Liver (tissue), 9 donors: ENCODE results near the gene ITCH. TPM values are rescaled to one million over a fixed set of nuclear protein-coding genes. Genes with fewer than 3 reads are reported as not detected.
A peak's percentile ranks its signal among the peaks of the same experiment; 100 is the strongest.

ENCODE experiments used
- DNase-seq: peaks from one replicate; pipeline ENCODE4 v3.0.0-alpha.2; 2017; ENCODE audit warnings: low spot score
- H3K27ac ChIP-seq, 2 donors: one replicate each; pipeline ENCODE4 v1.7.0; 2013; ENCODE audit warnings: inconsistent platforms in 2 of 2, low read length in 2 of 2, control low read depth in 1 of 2, low read depth in 1 of 2, mild to moderate bottlenecking in 1 of 2
- H3K27me3 ChIP-seq, 4 donors: one replicate each; pipeline versions ENCODE4 v1.6.1 to v1.7.0; 2013; ENCODE audit warnings: low read length in 3 of 4, inconsistent platforms in 1 of 4, mild to moderate bottlenecking in 1 of 4, moderate library complexity in 1 of 4; ENCODE audit not compliant: control insufficient read depth in 4 of 4, insufficient read depth in 4 of 4
- H3K36me3 ChIP-seq, 4 donors: one replicate each; pipeline versions ENCODE4 v1.6.1 to v1.7.0; 2013; ENCODE audit warnings: low read length in 3 of 4, mild to moderate bottlenecking in 3 of 4, low read depth in 1 of 4, moderate library complexity in 1 of 4; ENCODE audit not compliant: control insufficient read depth in 4 of 4, insufficient read depth in 3 of 4
- H3K4me1 ChIP-seq, 4 donors: one replicate each; pipeline versions ENCODE4 v1.6.1 to v1.7.0; 2013; ENCODE audit warnings: low read length in 3 of 4, mild to moderate bottlenecking in 3 of 4, moderate library complexity in 1 of 4; ENCODE audit not compliant: control insufficient read depth in 4 of 4, insufficient read depth in 4 of 4
- H3K4me3 ChIP-seq, 3 donors: one replicate each; pipeline versions ENCODE4 v1.6.1 to v1.7.0; 2013; ENCODE audit warnings: low read length in 3 of 3, control low read depth in 1 of 3, low read depth in 1 of 3, mild to moderate bottlenecking in 1 of 3
- H3K9ac ChIP-seq, 2 donors: one replicate each; pipeline ENCODE4 v1.7.0; 2013; ENCODE audit warnings: low read length in 2 of 2, mild to moderate bottlenecking in 2 of 2, moderate library complexity in 2 of 2, control low read depth in 1 of 2, low read depth in 1 of 2
- H3K9me3 ChIP-seq, 4 donors: one replicate each; pipeline versions ENCODE4 v1.6.1 to v1.7.0; 2013; ENCODE audit warnings: low read length in 3 of 4; ENCODE audit not compliant: control insufficient read depth in 4 of 4
- ATF3 ChIP-seq: IDR thresholded peaks from 2 replicates; pipeline ENCODE4 v1.6.1; 2016; ENCODE audit warnings: antibody characterized with exemption
- CTCF ChIP-seq: fragments of 150-350 bp; IDR thresholded peaks from 2 replicates; pipeline ENCODE4 v1.5.1; 2017; ENCODE audit warnings: improper control_type of control experiment, low read depth, low read length; ENCODE audit not compliant: missing input control
- EGR1 ChIP-seq, 2 donors: IDR thresholded peaks; 2 replicates each; pipeline ENCODE4 v1.6.1; 2016 to 2018; ENCODE audit warnings: antibody characterized with exemption in 2 of 2, low read depth in 2 of 2
- FOXA1 ChIP-seq: IDR thresholded peaks from 2 replicates; pipeline ENCODE4 v1.6.1; 2016; ENCODE audit warnings: antibody characterized with exemption
- FOXA2 ChIP-seq: IDR thresholded peaks from 2 replicates; pipeline ENCODE4 v1.6.1; 2016; ENCODE audit warnings: antibody characterized with exemption
- GABPA ChIP-seq, 2 donors: IDR thresholded peaks in 1 of 2; conservative IDR thresholded peaks in 1 of 2; 2 replicates each; pipeline ENCODE4 v1.6.1; 2016; ENCODE audit warnings: antibody characterized with exemption in 2 of 2, mild to moderate bottlenecking in 1 of 2, moderate library complexity in 1 of 2
- HNF4A ChIP-seq, 2 donors: conservative IDR thresholded peaks; 2 replicates each; pipeline ENCODE4 v1.6.1; 2016; ENCODE audit warnings: antibody characterized with exemption in 2 of 2, mild to moderate bottlenecking in 2 of 2
- HNF4G ChIP-seq: IDR thresholded peaks from 2 replicates; pipeline ENCODE4 v1.6.1; 2016; ENCODE audit warnings: antibody characterized with exemption
- JUND ChIP-seq, 2 donors: IDR thresholded peaks; 2 replicates each; pipeline ENCODE4 v1.6.1; 2016; ENCODE audit warnings: antibody characterized with exemption in 2 of 2
- MAX ChIP-seq: IDR thresholded peaks from 2 replicates; pipeline ENCODE4 v1.6.1; 2016; ENCODE audit warnings: antibody characterized with exemption
- NR2F2 ChIP-seq: IDR thresholded peaks from 2 replicates; pipeline ENCODE4 v1.6.1; 2016; ENCODE audit warnings: antibody characterized with exemption
- RAD21 ChIP-seq, 2 donors: IDR thresholded peaks; 2 replicates each; pipeline ENCODE4 v1.6.1; 2016; ENCODE audit warnings: antibody characterized with exemption in 2 of 2, mild to moderate bottlenecking in 2 of 2
- REST ChIP-seq: IDR thresholded peaks from 2 replicates; pipeline ENCODE4 v1.6.1; 2016; ENCODE audit warnings: antibody characterized with exemption, mild to moderate bottlenecking
- RXRA ChIP-seq, 2 donors: IDR thresholded peaks; 2 replicates each; pipeline ENCODE4 v1.6.1; 2017 to 2018; ENCODE audit warnings: antibody characterized with exemption in 2 of 2, mild to moderate bottlenecking in 1 of 2
- SP1 ChIP-seq: IDR thresholded peaks from 2 replicates; pipeline ENCODE4 v1.6.1; 2018; ENCODE audit warnings: antibody characterized with exemption, mild to moderate bottlenecking
- TAF1 ChIP-seq: conservative IDR thresholded peaks from 2 replicates; pipeline ENCODE4 v1.6.1; 2016; ENCODE audit warnings: antibody characterized with exemption, mild to moderate bottlenecking
- YY1 ChIP-seq: IDR thresholded peaks from 2 replicates; pipeline ENCODE4 v1.6.1; 2016; ENCODE audit warnings: antibody characterized with exemption, mild to moderate bottlenecking
- ZBTB33 ChIP-seq: IDR thresholded peaks from 2 replicates; pipeline ENCODE4 v1.6.1; 2016; ENCODE audit warnings: antibody characterized with exemption
- WGBS: extraction: QIAGEN DNeasy Blood & Tissue Kit; methylation state at CpG from one replicate; pipeline ENCODE4 v1.1.7; 2013; 5-methylcytosine and 5-hydroxymethylcytosine counted together
- polyA plus RNA-seq, 2 donors: library from polyadenylated mRNA; stranded (reverse) in 1 of 2; unstranded in 1 of 2; fragments of 200-250 nt in 1 of 2; fragments of >200 nt in 1 of 2; fragmentation: Nextera tagmentation in 1 of 2; extraction: Ambion mirVana in 1 of 2; gene quantifications; one replicate each; pipeline versions ENCODE4 v1.2.1 to v1.2.3, GENCODE V29; 2013 to 2015
- total RNA-seq, 2 donors: library from RNA; depleted of rRNA; stranded (reverse); fragments of >200 nt; gene quantifications; one replicate each; pipeline ENCODE4 v1.2.3, GENCODE V29; 2014
- donor health status: healthy.
- donor health status: healthy.
- donor health status: healthy.
- donor health status: healthy.
- donor health status: healthy.

The ITCH gene
- total and polyA plus RNA-seq, 4 donors, result 14.3 to 85.3 (median 25.8) TPM

- TF ChIP-seq ZBTB33 (no peak), HNF4G (no peak), EGR1 (IDR thresholded peaks at IDR 0.05; ENCODE audit: low read depth in 2 of 2) (no peak), NR2F2 (no peak)
Observed at GRCh38 chr20:34515484-34516246, 152.6 kb downstream of the ITCH start (continued).

GRCh38 chr20:34516247-34517113 is 153.4 kb downstream of the ITCH start, which contains the start of gene DYNLRB1:
DYNLRB1 (plus strand) TSS chr20:34516422; CDS start chr20:34516459, 37 bp downstream.
- H3K9ac ChIP-seq, result peak within 1 kb of the TSS; percentile 57 to 78
- H3K27ac ChIP-seq, result peak within 1 kb of the TSS; percentile 88 to 92
- no peaks in the 10 kb centered on the region for H3K27me3 ChIP-seq
- TF ChIP-seq NR2F2, result no peak
- peak in 1 of 2 donors; percentile 16 for TF ChIP-seq HNF4A (conservative IDR thresholded peaks at IDR 0.05)
- no peak for TF ChIP-seq MAX
- TF ChIP-seq CTCF, result no peak
- TF ChIP-seq FOXA2, result no peak
- peak in 1 of 2 donors; percentile 7 for TF ChIP-seq JUND (IDR thresholded peaks at IDR 0.05)
- peak; percentile 64 for TF ChIP-seq REST
- TF ChIP-seq GABPA (IDR thresholded peaks at IDR 0.05 in 1 of 2, conservative IDR thresholded peaks at IDR 0.05 in 1 of 2), result peak; percentile 39 to 82
- TF ChIP-seq ZBTB33, result no peak
- TF ChIP-seq HNF4G, result no peak
- no peak for TF ChIP-seq TAF1
- TF ChIP-seq RXRA (IDR thresholded peaks at IDR 0.05), result no peak
- TF ChIP-seq ATF3, result no peak
- peak; percentile 21 for TF ChIP-seq YY1
- TF ChIP-seq SP1, result peak; percentile 71
- TF ChIP-seq RAD21 (IDR thresholded peaks at IDR 0.05), result peak; percentile 5 to 8
- TF ChIP-seq FOXA1, result no peak
- TF ChIP-seq EGR1 (IDR thresholded peaks at IDR 0.05; ENCODE audit: low read depth in 2 of 2), result peak; percentile 87 to 91
- H3K36me3 ChIP-seq, result peaks cover 0 to 4% (median 1%) of the 10 kb centered on the region in 4 donors
- under 1% methylated on average over 59 of the region's 59 CpGs for WGBS
- peaks cover 9 to 45% (median 35%) of the 10 kb centered on the region in 4 donors for H3K4me1 ChIP-seq
- H3K9me3 ChIP-seq, result no peaks in the 10 kb centered on the region
- peak within 1 kb of the TSS; percentile 85 to 88 (median 85) for H3K4me3 ChIP-seq
- DNase-seq, result peak; percentile 96
